HepG2 (cell line): ENCODE measurements around the gene CORO1C. TPM values are rescaled to one million over a fixed set of nuclear protein-coding genes. Genes with fewer than 3 reads are reported as not detected.

Experiments used
- HES4 ChIP-seq: sonication (generic); formaldehyde crosslinking; IDR thresholded peaks from 2 replicates; pipeline ENCODE4 v1.9.0; 2021; ENCODE audit warnings: mild to moderate bottlenecking, missing genetic modification reagents, borderline replicate concordance
- HNRNPUL1 ChIP-seq: fragments of 200-400 bp; formaldehyde crosslinking; IDR thresholded peaks from 2 replicates; pipeline ENCODE4 v1.6.1; 2017; ENCODE audit warnings: low read depth, mild to moderate bottlenecking, low read length, moderate library complexity
- KLF11 ChIP-seq: IDR thresholded peaks from 2 replicates; pipeline ENCODE4 v1.6.1; 2016; ENCODE audit warnings: missing compliant biosample characterization
- KLF16 ChIP-seq, 2 experiments: sonication (generic) in 1 of 2; formaldehyde crosslinking in 1 of 2; IDR thresholded peaks; 2 replicates each; pipeline versions ENCODE4 v1.6.1 to v1.8.0; 2016 to 2023; ENCODE audit warnings: missing genetic modification reagents in 2 of 2, missing compliant biosample characterization in 1 of 2
- NFE2L1 ChIP-seq: sonication (generic); formaldehyde crosslinking; IDR thresholded peaks from 2 replicates; pipeline ENCODE4 v1.4.0; 2020; ENCODE audit warnings: missing genetic modification reagents, mild to moderate bottlenecking, borderline replicate concordance
- NR3C1 ChIP-seq: sonication (generic); formaldehyde crosslinking; IDR thresholded peaks from 2 replicates; pipeline ENCODE4 v1.4.0; 2020; ENCODE audit warnings: missing genetic modification reagents
- ONECUT2 ChIP-seq: sonication (generic); formaldehyde crosslinking; IDR thresholded peaks from 2 replicates; pipeline ENCODE4 v1.4.0; 2020; ENCODE audit warnings: missing genetic modification reagents
- POLR2AphosphoS5 ChIP-seq: IDR thresholded peaks from 2 replicates; pipeline ENCODE4 v1.6.1; 2012; ENCODE audit warnings: low read depth, low read length
- REPIN1 ChIP-seq: sonication (generic); formaldehyde crosslinking; IDR thresholded peaks from 2 replicates; pipeline ENCODE4 v1.8.0; 2022; ENCODE audit warnings: missing genetic modification reagents, low read depth, mild to moderate bottlenecking, borderline replicate concordance
- STAT5B ChIP-seq: sonication (generic); formaldehyde crosslinking; IDR thresholded peaks from 2 replicates; pipeline ENCODE4 v1.4.0; 2020; ENCODE audit warnings: missing genetic modification reagents
- ZBTB10 ChIP-seq: sonication (generic); formaldehyde crosslinking; IDR thresholded peaks from 2 replicates; pipeline ENCODE4 v1.4.0; 2020; ENCODE audit warnings: missing genetic modification reagents, borderline replicate concordance
- ZBTB37 ChIP-seq: sonication (generic); formaldehyde crosslinking; IDR thresholded peaks from 2 replicates; pipeline ENCODE4 v1.4.0; 2020; ENCODE audit warnings: mild to moderate bottlenecking, missing genetic modification reagents
- ZKSCAN1 ChIP-seq: fragments of 150-350 bp; IDR thresholded peaks from 2 replicates; pipeline ENCODE4 v1.6.1; 2014; ENCODE audit warnings: low read length
- ZKSCAN5 ChIP-seq: sonication (generic); formaldehyde crosslinking; IDR thresholded peaks from 2 replicates; pipeline ENCODE4 v1.5.1; 2020; ENCODE audit warnings: mild to moderate bottlenecking, missing genetic modification reagents
- ZNF12 ChIP-seq: sonication (generic); formaldehyde crosslinking; IDR thresholded peaks from 2 replicates; pipeline ENCODE4 v1.5.0; 2020; ENCODE audit warnings: missing genetic modification reagents
- ZNF512B ChIP-seq: sonication (generic); formaldehyde crosslinking; IDR thresholded peaks from 2 replicates; pipeline ENCODE4 v1.5.1; 2020; ENCODE audit warnings: missing genetic modification reagents, mild to moderate bottlenecking, borderline replicate concordance
- ZNF691 ChIP-seq: sonication (generic); formaldehyde crosslinking; IDR thresholded peaks from 2 replicates; pipeline ENCODE4 v1.4.0; 2020; ENCODE audit warnings: missing genetic modification reagents, low read depth, mild to moderate bottlenecking, borderline replicate concordance
- polyA plus RNA-seq, 8 experiments: library from polyadenylated mRNA; depleted of rRNA in 3 of 8; stranded (reverse) in 7 of 8; unstranded in 1 of 8; fragments of >200 nt; fragmentation: Illumina TruSeq in 4 of 8; extraction: Trizol in 4 of 8; gene quantifications; 2 replicates each; pipeline versions ENCODE4 v1.2.1 to v1.2.3, GENCODE V29; 2011 to 2016; ENCODE audit warnings: low read depth in 4 of 8, missing spikeins in 1 of 8, mixed read lengths in 1 of 8; ENCODE audit not compliant: insufficient read depth in 1 of 8
- total RNA-seq, 5 experiments: library from RNA; depleted of rRNA; stranded (reverse); fragments of >200 nt; fragmentation: Illumina TruSeq; extraction: Trizol; gene quantifications; 2 replicates each; pipeline ENCODE4 v1.2.3, GENCODE V29; 2016; ENCODE audit warnings: low read depth in 1 of 5
- TF ChIP-seq, protein P1 (sequence below): sonication (generic); formaldehyde crosslinking; IDR thresholded peaks from 2 replicates; pipeline ENCODE4 v1.5.0; 2020; ENCODE audit warnings: missing genetic modification reagents
- TF ChIP-seq, protein P2 (sequence below): IDR thresholded peaks from 2 replicates; pipeline ENCODE4 v1.6.1; 2018; ENCODE audit warnings: missing genetic modification reagents, mild to moderate bottlenecking, missing compliant biosample characterization

Gene CORO1C
- total and polyA plus RNA-seq, 2 of the 13 experiments (the other 11 are each of a cell fraction or from before 2014, with no cell fraction given), result 73.7 to 131 TPM

- TF ChIP-seq NR3C1 (no peak), ZNF12 (CRISPR knock-in tag) (no peak), ZKSCAN1 (no peak), ZBTB10 (CRISPR knock-in tag) (no peak), KLF16 (CRISPR knock-in tag; IDR thresholded peaks at IDR 0.05) (0 out of 4 replicates have a peak, but pooled peaks of 1 of the 2 experiments have one; percentile 37), ZNF512B (CRISPR knock-in tag) (no peak), POLR2AphosphoS5 (peak; percentile 84), KLF11 (CRISPR knock-in tag) (no peak), ZKSCAN5 (no peak), HES4 (CRISPR knock-in tag) (no peak), ONECUT2 (CRISPR knock-in tag) (no peak), REPIN1 (CRISPR knock-in tag) (0 out of 2 replicates have a peak, but pooled peaks have one; percentile 36), STAT5B (CRISPR knock-in tag) (no peak), ZNF691 (no peak), ZBTB37 (CRISPR knock-in tag) (no peak), HNRNPUL1 (no peak), NFE2L1 (no peak)
- TF ChIP-seq, protein P1, sequence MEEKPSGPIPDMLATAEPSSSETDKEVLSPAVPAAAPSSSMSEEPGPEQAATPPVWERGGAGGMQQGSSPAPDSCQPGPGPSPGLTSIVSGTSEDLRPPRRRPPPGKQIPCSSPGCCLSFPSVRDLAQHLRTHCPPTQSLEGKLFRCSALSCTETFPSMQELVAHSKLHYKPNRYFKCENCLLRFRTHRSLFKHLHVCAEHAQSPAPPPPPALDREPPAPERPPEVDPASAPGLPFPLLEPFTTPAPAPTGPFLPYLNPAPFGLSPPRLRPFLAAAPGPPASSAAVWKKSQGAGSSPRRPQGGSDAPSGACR (CRISPR knock-in tag), result no peak
- TF ChIP-seq, protein P2, sequence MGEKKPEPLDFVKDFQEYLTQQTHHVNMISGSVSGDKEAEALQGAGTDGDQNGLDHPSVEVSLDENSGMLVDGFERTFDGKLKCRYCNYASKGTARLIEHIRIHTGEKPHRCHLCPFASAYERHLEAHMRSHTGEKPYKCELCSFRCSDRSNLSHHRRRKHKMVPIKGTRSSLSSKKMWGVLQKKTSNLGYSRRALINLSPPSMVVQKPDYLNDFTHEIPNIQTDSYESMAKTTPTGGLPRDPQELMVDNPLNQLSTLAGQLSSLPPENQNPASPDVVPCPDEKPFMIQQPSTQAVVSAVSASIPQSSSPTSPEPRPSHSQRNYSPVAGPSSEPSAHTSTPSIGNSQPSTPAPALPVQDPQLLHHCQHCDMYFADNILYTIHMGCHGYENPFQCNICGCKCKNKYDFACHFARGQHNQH, result peak; percentile 64; the same call in 1 of the 2 replicates
Measured at GRCh38 chr12:108734200-108734906, 3.0 kb upstream of the CORO1C start (continued).
